ENCODE results near the gene IYD.

Gene IYD

DNA sequence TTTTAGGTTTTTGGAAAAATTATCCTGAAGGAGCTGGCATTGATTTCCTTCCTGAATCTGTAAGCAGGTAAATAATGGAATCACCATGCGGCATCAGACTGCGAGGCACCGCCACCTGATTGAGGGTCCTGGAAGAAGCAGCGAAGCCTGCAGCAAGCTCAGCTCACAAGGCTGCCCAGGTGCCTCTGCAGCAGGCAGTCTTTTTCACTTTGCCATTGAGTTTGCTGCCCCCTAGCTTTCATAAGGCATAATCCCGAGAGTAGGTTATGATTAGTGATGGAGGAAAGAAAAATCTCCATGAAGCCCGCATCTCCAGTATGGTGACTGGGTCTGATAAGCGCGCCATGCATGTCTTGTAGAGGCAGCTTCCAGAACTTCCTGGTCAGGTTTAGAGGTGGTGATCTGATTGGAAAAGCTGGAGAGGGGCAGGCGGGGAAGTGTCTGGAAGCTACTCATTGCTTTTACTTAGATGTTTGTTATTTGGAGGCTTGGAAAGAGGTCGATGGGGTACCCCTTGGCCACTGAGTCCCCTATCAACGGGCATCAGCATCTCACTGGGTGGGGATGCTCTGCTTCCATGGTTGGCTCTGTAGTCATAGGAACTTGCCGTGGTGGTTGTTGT is 26.7 kb downstream of the IYD start:
- DNase-seq (ENCODE audit: low read depth), result no peak

DNA sequence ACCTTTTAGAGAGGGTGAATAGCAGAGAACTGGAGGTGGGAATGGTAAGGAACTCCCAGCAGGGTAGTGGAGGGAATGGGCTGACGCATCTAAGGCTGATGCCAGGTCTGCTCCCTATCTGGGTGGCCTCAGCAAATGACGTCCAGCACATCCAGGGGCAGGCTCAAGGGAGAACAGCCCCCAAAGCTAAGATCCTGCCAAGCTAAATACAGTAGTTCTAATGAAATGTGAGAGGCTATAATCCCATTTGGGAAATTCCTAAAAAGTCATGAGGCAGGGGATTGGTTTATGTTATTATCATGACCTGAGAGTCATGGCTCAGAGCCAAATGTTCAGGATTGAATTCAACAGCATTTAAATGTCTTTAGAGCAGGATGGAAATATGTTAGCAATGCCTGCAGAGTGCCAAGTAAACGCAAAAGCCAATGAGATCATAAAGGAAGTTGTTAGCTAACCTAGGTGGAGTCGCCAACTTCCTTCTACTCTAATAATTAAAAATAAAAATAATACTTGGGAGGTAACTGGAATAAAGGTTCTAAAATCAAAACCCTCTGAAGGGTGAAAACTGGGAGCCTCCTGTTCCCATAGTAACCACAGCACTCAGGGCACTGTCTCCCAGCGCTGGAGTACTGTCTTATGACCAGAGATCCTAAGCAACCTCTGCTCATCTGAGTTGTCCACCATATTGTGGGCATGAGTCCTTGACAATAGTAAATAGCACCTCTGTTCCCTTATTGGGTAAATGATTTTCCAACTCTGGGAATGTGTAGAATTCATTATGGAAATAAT is 34.8 kb downstream of the IYD start:
- DNase-seq (ENCODE audit: low read depth), result no peak

DNA sequence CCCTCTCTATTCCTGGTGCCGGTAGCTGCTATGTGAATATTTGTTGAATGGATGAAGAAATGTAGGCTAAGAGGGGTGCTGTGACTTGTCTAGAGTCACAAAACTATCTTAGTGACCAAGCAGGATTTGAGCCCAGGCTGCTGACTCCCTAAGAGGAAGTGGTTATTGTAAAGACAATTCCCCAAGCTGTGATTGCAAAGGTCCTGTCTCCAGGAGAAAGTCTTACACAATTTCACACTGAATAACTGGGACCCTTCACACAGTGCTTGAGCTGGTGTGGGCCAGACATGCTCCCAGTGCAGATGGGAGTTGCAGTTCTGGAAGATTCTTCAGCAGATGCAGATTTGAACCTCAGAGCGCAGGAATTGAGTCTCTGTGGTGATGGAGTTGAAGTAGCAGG is 38.1 kb downstream of the IYD start:
- DNase-seq (ENCODE audit: low read depth), result no peak

DNA sequence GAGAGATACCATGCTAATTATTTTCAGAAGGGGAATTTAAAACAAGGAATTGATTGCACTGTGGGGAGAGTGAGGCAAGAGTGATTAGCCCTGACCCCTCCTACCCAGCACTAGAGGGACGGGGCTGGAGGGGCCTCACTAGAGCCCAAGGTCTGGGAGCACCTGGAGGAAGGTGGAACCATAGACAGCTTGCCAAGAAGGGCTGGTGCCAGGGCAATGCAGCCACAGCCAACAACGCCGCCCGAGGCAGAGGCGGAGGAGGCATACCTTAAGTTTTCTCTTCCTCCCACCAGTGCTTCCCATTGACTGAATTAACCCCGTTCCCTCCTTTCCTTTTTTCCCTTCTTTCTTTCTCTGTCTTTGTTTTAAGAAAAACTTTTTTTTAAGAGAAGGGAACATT is 40.0 kb downstream of the IYD start:
- DNase-seq (ENCODE audit: low read depth), result no peak

DNA sequence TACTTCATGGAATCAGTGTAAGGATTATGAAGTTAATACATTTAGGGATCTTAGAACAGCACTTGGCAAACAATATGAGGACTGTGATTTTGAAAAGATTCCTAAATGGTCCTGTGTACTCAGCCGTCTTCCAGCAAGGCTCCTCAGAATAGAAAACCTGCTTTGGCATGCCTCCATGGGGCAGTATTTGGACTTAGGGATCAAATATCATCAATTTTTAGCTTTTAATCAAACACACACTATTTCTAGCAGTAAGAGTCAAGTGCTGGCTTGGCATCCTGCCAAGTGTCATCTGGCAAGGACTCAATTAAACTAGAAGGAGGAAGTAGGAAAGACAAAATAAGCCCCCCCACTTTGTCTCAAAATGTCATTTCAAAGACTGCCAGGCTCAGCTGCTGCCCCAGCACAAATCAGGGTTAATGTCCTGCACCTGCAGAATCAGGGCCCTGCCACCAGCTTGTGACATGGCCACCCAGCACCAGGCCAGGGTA is 40.8 kb downstream of the IYD start:
- no peak for DNase-seq (ENCODE audit: low read depth)

DNA sequence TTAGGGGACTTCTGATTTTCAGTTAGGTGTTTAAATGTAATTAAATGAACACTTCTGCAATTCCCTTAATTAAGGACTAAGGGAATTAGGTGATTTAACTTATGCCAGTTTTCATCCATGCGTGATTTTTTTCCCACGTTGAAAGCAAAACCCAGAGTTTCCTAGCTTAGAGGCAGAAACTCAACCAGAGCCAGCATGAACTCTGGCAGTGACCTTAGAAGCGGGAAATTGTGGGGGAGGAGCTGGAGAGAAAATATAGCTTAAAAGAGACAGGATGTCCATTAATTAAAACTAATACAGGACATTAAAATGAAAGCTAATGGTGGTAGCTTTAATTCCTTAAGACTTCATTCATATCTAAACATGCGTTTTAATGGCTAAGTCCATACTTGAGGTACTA is 41.6 kb downstream of the IYD start:
- no peak for DNase-seq (ENCODE audit: low read depth)

DNA sequence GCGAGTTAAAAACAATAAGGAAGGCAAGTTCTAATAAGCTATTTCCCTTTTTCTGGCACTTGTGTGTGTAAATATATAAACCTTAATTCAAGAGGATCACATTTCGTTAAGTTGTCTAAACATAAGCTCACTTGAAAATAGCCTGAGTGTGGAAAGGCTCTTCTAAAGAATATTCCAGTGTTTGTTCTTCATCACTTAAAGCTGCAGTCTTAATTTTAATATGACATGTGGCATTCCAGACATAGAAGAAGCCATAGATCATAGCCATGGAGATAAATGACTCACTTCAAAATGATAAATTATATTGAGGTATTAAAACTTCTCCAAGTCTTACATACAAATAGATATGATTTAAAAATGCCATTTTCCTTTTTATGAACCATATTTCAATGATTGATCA is 42.1 kb downstream of the IYD start:
- no peak for DNase-seq (ENCODE audit: low read depth)

DNA sequence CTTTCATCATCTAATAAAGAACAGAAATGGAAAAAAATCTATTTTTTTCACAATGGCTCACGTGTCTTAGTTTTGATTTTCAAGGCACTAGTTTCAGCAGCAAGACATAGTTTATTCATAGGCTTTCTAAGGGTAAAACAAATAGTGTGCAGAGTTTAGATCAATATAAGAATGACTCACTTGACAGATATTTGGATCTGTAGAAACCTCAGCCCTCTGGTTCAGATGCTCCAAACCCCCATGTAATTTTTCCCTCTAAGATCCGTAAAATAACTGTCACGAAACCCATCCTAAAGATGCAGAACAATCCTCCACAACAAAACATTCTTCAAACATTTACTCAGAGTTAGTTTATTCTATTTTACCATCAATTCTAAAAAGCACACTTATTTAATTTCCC is 43.4 kb downstream of the IYD start:
- DNase-seq (ENCODE audit: low read depth), result no peak

DNA sequence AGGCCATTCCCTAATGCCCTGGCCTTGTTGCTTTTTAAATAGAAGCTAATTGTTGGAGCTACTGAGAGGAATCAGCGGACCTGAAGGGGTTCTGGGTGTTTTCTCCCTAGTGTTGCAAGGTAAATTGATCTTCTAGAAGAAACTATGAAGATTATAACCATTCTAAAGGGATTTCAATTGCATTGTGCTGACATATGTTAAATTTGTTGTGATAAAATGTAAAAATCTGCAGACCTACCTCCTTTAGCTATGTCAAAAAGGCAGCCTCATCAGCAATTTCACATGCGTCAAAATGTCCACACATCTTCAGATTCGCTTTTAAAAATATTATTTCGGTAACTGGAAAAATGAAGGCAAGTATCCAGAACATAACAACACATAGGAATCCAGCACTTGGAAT is 44.4 kb downstream of the IYD start:
- DNase-seq (ENCODE audit: low read depth), result no peak

DNA sequence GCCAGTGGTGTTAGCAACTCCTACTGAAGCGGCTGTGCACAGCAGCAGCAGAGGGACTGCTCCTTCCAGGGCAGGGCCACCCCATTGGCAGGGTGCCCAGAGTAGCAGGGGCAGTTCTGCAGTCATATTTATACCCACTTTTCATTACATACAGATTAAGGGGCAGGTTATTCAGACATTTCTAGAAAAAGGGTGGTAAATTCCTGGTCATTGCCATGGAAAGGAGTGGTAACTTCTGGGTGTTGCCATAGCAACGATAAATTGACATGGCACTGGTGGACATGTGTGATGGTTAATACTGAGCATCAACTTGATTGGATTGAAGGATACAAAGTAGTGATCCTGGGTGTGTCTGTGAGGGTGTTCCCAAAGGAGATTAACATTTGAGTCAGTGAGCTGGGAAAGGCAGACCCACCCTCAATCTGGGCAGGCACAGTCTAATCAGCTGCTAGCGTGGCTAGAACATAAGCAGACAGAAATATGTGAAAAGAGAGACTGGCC is 45.0 kb downstream of the IYD start:
- DNase-seq (ENCODE audit: low read depth), result no peak

DNA sequence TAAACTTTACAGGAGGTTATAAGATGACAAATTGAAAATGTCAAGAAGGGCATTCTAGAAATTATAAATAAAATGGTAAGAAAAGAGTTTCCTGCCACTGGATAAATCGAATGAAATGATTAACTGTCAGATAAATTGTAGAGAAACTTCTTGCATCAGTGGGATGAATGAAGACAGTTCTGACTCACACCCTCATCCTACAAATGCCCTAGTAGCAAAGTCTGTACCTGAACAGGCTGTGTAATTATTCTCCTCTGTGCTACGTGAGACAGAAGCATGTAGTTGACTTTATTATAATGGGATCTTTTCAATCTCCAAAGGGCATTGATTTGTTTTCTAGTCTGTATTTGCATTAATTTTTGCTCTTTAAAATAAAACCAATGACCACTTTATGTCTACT is 47.3 kb downstream of the IYD start:
- no peak for DNase-seq (ENCODE audit: low read depth)

DNA sequence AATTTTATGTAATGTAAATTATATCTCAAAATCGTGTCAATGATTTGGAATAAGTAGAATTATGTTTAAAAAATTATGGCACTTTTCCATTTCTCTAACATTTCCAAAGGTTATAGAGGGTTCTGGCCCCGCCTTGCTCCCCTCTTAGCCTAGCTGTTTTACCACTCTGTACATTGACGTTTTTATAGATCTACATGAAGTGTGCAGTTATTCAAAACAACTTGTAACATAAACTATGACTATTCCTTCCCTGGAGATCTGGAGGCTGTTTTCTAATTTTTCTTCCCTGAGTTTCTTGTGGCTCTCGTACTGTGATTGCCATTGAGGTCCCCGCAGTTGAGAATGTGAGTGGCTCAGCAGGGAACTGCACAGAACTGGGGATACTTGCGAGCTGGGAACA is 48.4 kb downstream of the IYD start:
- DNase-seq (ENCODE audit: low read depth), result no peak

DNA sequence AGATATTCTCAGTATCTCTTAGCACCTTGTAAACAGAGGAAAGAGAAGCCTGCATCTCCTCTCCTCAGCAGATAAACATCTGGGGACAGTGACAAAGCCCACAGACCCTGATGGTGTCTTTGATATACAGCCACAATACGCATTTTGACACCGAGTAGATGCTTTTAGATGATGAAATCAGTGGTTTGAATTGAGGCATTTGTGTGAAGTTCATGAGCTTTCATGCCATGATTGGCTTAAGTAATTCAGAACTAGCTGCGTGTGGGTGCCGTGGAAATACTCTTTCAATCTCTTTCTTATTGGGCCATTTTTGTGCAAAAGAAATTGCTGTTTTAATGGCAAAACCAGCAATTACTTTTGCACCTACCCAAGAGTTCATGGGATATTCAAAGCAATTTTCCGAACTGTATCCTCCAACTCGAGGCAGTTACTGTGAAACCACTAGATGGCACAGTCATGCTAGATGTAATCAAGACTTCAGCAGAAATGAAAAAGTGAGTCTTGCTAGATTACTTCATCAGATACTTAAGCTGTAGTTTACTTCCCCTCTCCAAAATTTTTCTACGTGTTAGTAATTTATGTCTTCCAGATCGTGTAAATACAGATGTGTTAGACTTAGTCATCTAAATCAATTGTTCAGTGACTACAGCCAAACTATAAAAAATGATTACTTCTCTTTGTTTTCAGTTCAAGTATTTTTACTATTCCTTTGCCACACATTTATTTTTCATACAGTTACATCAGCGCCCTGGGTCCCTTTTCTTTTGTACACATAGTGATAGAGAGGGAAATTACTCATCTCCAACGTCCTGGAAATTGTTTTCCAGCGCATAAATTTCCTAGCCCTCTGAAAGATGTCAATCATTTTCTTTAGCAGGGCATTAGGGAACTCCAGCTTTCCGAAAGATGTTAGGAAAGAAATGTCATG is 49.4 kb downstream of the IYD start:
- peak; percentile 73 for DNase-seq (ENCODE audit: low read depth)

DNA sequence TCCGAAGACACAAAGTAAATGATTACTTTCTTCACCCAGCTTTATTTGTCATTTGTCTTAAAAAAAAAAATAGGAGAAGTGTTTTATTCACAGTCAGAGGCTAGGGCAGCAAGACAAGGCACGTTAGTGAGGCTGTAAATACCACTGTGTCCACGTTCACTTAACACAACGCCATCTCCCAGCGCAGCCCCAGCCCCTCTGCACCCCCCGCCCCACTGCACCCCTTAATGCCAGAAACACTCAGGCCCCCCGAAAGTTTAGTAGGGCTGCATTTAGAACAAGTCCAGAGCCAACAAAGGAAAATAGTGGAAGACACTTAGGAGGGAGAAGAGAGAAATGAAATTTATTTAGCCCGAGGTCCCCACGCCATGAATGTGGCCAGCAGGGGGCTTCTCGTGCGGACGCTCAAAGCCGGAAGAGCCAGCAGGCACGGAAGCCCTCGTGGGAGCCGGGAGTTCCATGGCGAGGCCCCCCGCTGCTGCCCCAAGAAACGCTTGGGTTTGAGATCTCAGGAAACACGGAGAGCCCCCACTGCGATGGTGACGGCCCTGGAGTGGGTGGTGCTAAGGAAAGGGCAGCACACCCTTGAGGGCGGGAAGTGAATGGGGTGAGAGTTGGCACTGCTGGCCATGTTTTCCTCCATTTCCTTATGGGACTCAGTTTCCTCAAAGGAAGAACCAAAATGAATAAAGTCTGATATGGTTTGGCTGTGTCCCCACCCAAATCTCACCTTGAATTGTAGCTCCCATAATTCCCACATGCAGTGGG is 50.2 kb downstream of the IYD start:
- no peak for DNase-seq (ENCODE audit: low read depth)

DNA sequence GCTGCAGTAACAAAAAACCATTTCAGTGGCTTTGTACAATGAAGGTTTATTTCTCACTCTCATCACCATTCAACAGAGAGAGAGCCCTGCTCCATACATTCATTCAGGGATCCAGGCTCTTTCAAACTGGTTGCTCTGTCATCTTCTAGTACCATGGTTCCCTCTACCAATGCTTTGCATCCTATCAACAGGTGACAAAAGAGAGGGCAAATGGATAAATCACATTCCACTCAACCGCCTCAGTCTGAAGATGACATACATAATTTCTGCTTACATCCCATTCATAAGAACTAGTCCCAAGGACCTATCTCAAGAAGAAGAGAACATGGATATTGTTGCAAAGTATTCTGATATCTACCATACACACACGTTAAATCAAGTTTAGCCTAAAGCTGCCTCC is 51.6 kb downstream of the IYD start:
- DNase-seq (ENCODE audit: low read depth), result no peak

DNA sequence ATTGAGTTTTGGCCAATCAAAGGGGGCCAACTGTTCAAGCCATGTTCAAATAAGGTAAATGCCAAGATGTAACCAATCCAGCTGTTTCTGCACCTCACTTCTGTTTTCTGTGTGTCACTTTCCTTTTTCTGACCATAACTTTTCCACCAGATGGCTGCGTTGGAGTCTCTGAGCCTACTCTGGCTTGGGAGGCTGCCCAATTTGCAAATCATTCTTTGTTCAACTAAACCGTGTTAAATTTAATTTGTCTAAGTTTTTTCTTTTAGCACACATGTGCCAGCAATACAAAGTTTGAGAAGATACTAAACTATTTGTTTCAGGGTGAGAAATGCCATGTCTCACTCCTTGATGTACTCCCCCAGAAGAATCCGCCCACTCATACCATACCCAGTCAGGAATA is 52.1 kb downstream of the IYD start:
- no peak for DNase-seq (ENCODE audit: low read depth)

DNA sequence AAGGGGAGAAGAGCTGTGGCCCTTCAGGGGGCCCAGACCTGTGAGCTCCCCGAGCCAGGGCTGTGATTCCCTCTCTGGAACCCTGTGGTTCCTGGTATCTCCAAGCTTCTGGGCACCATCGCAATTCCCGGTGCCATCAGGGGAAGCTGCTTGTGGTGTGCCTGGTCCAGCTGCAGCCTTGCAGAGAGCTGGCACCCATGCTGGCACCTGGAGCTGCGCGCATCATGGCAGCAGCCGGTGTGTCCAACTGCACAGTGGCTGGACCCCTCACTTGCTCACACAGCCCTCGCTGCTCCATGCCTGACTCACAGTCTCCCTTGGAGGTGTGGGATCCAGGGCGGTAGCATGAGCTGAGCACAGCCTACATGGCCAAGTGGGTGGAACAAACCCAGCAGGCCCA is 56.7 kb downstream of the IYD start:
- no peak for DNase-seq (ENCODE audit: low read depth)

DNA sequence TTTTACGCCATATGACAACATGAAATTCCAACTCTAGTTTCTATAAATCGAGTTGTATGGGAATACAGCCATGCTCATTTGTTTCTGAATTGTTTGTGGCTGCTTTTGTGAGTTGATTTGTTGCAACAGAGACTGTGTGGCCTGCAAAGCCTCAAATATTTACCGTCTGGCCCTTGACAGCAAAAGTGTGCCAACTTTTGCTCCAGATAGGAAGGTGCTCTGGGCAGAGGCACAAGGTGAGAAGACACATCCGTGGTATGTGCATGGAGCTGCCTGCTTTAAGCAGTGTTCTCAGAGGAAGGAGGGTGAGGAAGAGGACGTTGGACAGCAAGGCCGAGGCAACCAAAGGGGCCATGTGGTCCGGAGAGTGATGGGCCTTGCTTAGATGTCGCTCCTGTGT is 57.4 kb downstream of the IYD start:
- no peak for DNase-seq (ENCODE audit: low read depth)

DNA sequence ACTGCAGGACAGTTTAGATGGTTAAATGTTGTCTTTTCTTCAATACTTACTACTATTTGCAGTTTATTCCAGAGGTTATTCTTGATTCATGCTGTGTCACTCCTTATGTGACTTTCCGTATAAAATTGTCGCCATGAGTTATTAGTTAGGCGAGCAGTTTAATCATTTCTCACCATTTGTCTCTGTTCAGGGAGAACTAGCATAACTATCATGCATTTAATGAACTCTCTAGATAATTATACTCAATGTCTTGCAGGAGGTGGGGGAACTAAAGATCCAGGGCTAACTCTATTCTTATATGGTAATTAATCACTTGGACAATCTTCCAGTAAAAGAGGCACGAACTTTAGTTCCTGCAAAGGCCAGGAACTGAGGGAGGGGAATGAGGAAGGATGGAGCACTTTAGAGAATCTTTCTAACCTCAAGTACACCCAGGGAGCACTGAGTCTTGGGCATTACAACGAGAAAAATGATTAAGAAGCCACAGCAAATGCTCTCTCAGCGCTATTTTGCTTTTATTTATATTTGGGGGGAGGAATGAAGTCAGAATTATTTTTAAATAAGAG is 58.3 kb downstream of the IYD start:
- DNase-seq (ENCODE audit: low read depth), result no peak

DNA sequence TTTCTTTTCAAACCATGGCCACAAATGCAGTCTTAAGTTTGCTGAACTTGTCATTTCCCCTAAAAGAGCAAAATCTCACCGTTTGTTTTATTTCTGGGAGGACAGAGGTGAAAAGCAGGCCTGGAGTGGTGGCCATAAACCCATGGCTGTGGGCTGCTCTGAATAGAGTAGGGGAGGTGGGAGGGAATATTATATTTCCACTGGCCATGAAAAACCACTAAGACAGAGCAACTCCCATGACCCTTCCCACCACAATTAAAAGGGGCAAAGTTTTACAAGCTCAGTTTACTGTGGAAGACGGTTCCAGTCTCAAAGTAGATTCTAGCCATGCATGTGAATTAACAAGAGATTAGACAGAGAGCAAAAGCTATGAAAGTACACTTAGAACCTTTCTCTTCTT is 59.0 kb downstream of the IYD start:
- no peak for DNase-seq (ENCODE audit: low read depth)

DNA sequence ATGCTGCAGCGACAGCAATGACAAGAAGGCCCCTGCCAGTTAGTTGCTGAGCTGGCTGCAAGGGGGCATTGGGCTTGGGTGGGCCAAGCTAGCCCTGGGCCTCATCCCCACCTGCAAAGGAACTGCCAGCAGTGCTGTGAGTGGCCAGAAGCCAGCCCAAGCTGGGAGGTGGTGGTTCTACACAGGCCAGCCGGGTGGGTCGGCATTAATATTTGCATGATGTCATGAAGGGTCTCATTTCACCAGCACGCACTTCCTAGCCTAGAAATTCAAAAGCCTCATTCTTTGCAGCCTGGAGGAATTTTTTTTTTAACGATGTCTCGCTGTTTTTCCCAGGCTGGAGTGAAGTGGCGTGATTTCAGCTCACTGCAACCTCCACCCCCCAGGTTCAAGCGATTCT is 62.0 kb downstream of the IYD start:
- DNase-seq (ENCODE audit: low read depth), result no peak

DNA sequence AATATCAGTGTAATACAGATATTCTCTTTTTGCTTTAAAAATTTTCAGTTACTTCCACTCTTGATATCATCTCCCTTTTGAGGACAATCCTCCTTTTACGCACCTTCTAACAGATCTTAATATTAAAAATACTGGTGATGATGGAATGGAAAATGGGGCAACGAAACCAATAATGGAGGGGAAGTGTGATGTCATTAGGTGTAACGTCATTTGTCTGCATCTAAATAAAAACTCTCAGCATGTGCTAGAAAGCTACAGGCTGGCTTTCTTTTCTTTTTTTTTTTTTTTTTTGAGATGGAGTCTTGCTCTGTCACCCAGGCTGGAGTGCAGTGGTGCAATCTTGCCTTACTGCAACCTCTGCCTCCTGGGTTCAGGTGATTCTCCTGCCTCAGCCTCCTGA is 66.5 kb downstream of the IYD start:
- no peak for DNase-seq (ENCODE audit: low read depth)

All from GM04504 (cell line).